ENCODE results near the gene HSP90B1.

Gene HSP90B1

GRCh38 chr12:103969391-103969790, 39.2 kb downstream of the HSP90B1 start:
- DNase-seq (ENCODE audit: low spot score): no peak
- Mint-ChIP-seq H3K27ac (no peak overlapping the region), H3K27me3 (ENCODE audit: low read depth) (no peaks in the 10 kb centered on the region), H3K4me1 (ENCODE audit: low read depth) (peaks cover 38% of the 10 kb centered on the region), H3K36me3 (ENCODE audit: low read depth) (peaks cover 24% of the 10 kb centered on the region), H3K9me3 (no peaks in the 10 kb centered on the region), H3K4me3 (no peak overlapping the region)

- no peak for DNase-seq (ENCODE audit: low spot score)
- H3K27ac Mint-ChIP-seq: no peak overlapping the region
- peaks cover 25% of the 10 kb centered on the region for H3K36me3 Mint-ChIP-seq (ENCODE audit: low read depth)
- H3K4me1 Mint-ChIP-seq (ENCODE audit: low read depth): peaks cover 15% of the 10 kb centered on the region
- H3K9me3 Mint-ChIP-seq: no peaks in the 10 kb centered on the region
- no peak overlapping the region for H3K4me3 Mint-ChIP-seq
- H3K27me3 Mint-ChIP-seq (ENCODE audit: low read depth): no peaks in the 10 kb centered on the region
These were observed 43.7 kb downstream of the HSP90B1 start for GRCh38 chr12:103973909-103974308.

GRCh38 chr12:103975368-103975767, 45.2 kb downstream of the HSP90B1 start:
- Mint-ChIP-seq H3K4me3 (no peak overlapping the region), H3K9me3 (no peaks in the 10 kb centered on the region), H3K36me3 (ENCODE audit: low read depth) (peaks cover 31% of the 10 kb centered on the region), H3K4me1 (ENCODE audit: low read depth) (peaks cover 12% of the 10 kb centered on the region), H3K27ac (no peak overlapping the region), H3K27me3 (ENCODE audit: low read depth) (no peaks in the 10 kb centered on the region)
- DNase-seq (ENCODE audit: low spot score): no peak

- Mint-ChIP-seq H3K36me3 (ENCODE audit: low read depth) (peaks cover 39% of the 10 kb centered on the region), H3K27ac (no peak overlapping the region), H3K4me1 (ENCODE audit: low read depth) (peaks cover 5% of the 10 kb centered on the region), H3K27me3 (ENCODE audit: low read depth) (no peaks in the 10 kb centered on the region), H3K4me3 (no peak overlapping the region), H3K9me3 (no peaks in the 10 kb centered on the region)
- no peak for DNase-seq (ENCODE audit: low spot score)
These were observed 48.3 kb downstream of the HSP90B1 start for GRCh38 chr12:103978384-103978982.

GRCh38 chr12:103986829-103987228, 56.6 kb downstream of the HSP90B1 start:
- Mint-ChIP-seq H3K9me3 (no peaks in the 10 kb centered on the region), H3K4me3 (no peak overlapping the region), H3K36me3 (ENCODE audit: low read depth) (peaks cover 29% of the 10 kb centered on the region), H3K27ac (no peak overlapping the region), H3K27me3 (ENCODE audit: low read depth) (no peaks in the 10 kb centered on the region), H3K4me1 (ENCODE audit: low read depth) (no peaks in the 10 kb centered on the region)
- DNase-seq (ENCODE audit: low spot score): no peak

GRCh38 chr12:103994235-103994634, 64.0 kb downstream of the HSP90B1 start:
- Mint-ChIP-seq H3K27me3 (ENCODE audit: low read depth) (peaks cover 21% of the 10 kb centered on the region), H3K4me3 (no peak overlapping the region), H3K4me1 (ENCODE audit: low read depth) (no peaks in the 10 kb centered on the region), H3K36me3 (ENCODE audit: low read depth) (peaks cover 5% of the 10 kb centered on the region), H3K27ac (no peak overlapping the region), H3K9me3 (no peaks in the 10 kb centered on the region)
- DNase-seq (ENCODE audit: low spot score): no peak

GRCh38 chr12:103996595-103996994, 66.4 kb downstream of the HSP90B1 start:
- DNase-seq (ENCODE audit: low spot score): no peak
- Mint-ChIP-seq H3K36me3 (ENCODE audit: low read depth) (no peaks in the 10 kb centered on the region), H3K27ac (no peak overlapping the region), H3K9me3 (no peaks in the 10 kb centered on the region), H3K27me3 (ENCODE audit: low read depth) (peaks cover 34% of the 10 kb centered on the region), H3K4me1 (ENCODE audit: low read depth) (no peaks in the 10 kb centered on the region), H3K4me3 (no peak overlapping the region)

- Mint-ChIP-seq H3K27me3 (ENCODE audit: low read depth) (peaks cover 34% of the 10 kb centered on the region), H3K27ac (no peak overlapping the region), H3K9me3 (no peaks in the 10 kb centered on the region), H3K36me3 (ENCODE audit: low read depth) (no peaks in the 10 kb centered on the region), H3K4me3 (no peak overlapping the region), H3K4me1 (ENCODE audit: low read depth) (no peaks in the 10 kb centered on the region)
- DNase-seq (ENCODE audit: low spot score): no peak
These were observed 67.2 kb downstream of the HSP90B1 start for GRCh38 chr12:103997286-103997900.
